HEK293 (cell line): ENCODE data around the gene FTL.

Experiments used
- GLIS2 ChIP-seq: fragments of 450-650 bp; formaldehyde crosslinking; IDR thresholded peaks from 2 replicates; pipeline ENCODE4 v1.5.1; 2016; ENCODE audit warnings: missing biosample characterization, missing genetic modification characterization
- KLF10 ChIP-seq: fragments of 450-650 bp; IDR thresholded peaks from 2 replicates; pipeline ENCODE4 v1.5.1; 2018; ENCODE audit warnings: missing biosample characterization, mild to moderate bottlenecking, missing genetic modification characterization
- ZFP37 ChIP-seq: fragments of 450-650 bp; formaldehyde crosslinking; IDR thresholded peaks from 2 replicates; pipeline ENCODE4 v1.5.1; 2016; ENCODE audit warnings: missing biosample characterization, missing genetic modification characterization
- ZNF530 ChIP-seq: fragments of 450-650 bp; formaldehyde crosslinking; IDR thresholded peaks from 2 replicates; pipeline ENCODE4 v1.5.1; 2016; ENCODE audit warnings: low read depth, missing biosample characterization, missing genetic modification characterization
- ZNF660 ChIP-seq: fragments of 450-650 bp; IDR thresholded peaks from 2 replicates; pipeline ENCODE4 v1.5.1; 2018; ENCODE audit warnings: missing biosample characterization, mild to moderate bottlenecking, missing genetic modification characterization
- ZNF747 ChIP-seq: fragments of 450-650 bp; formaldehyde crosslinking; IDR thresholded peaks from 2 replicates; pipeline ENCODE4 v1.5.1; 2016; ENCODE audit warnings: missing biosample characterization, missing genetic modification characterization
- ZNF792 ChIP-seq: fragments of 450-650 bp; formaldehyde crosslinking; IDR thresholded peaks from 2 replicates; pipeline ENCODE4 v1.5.1; 2016; ENCODE audit warnings: missing biosample characterization, missing genetic modification characterization
- TF ChIP-seq, protein P1 (sequence below): fragments of 450-650 bp; formaldehyde crosslinking; IDR thresholded peaks from 2 replicates; pipeline ENCODE4 v1.5.1; 2016; ENCODE audit warnings: missing biosample characterization, missing genetic modification characterization

DNA sequence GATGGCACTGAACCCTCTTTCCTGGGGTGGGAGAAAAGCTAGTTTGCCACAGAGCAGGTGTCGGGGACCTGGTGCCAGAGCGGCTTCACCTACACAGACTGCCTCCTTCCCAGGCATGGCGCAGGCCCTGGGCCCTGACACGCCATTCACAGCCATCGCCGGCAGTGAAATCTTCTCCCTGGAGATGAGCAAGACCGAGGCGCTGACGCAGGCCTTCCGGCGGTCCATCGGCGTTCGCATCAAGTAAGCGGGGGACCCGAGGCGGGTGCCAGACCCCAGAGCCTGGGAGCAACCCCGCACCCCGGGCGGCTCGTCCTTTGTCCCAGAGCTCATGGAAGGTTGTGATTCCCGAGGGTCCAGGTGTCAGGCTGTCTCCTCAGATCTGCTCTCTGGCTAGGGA, 41.8 kb downstream of the FTL start:
- TF ChIP-seq, protein P1, sequence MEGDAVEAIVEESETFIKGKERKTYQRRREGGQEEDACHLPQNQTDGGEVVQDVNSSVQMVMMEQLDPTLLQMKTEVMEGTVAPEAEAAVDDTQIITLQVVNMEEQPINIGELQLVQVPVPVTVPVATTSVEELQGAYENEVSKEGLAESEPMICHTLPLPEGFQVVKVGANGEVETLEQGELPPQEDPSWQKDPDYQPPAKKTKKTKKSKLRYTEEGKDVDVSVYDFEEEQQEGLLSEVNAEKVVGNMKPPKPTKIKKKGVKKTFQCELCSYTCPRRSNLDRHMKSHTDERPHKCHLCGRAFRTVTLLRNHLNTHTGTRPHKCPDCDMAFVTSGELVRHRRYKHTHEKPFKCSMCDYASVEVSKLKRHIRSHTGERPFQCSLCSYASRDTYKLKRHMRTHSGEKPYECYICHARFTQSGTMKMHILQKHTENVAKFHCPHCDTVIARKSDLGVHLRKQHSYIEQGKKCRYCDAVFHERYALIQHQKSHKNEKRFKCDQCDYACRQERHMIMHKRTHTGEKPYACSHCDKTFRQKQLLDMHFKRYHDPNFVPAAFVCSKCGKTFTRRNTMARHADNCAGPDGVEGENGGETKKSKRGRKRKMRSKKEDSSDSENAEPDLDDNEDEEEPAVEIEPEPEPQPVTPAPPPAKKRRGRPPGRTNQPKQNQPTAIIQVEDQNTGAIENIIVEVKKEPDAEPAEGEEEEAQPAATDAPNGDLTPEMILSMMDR (tag by site-specific recombination), result no peak
- TF ChIP-seq GLIS2 (tag by site-specific recombination) (no peak), ZNF747 (tag by site-specific recombination) (no peak), ZNF792 (tag by site-specific recombination) (no peak), KLF10 (tag by site-specific recombination) (no peak), ZFP37 (tag by site-specific recombination) (no peak), ZNF660 (tag by site-specific recombination) (no peak), ZNF530 (no peak)
